K562 (cell line): ENCODE results near the gene SLC25A29. TPM values are rescaled to one million over a fixed set of nuclear protein-coding genes. Genes with fewer than 3 reads are reported as not detected.

Experiments used
- ATF7 ChIP-seq: fragments of 450-650 bp; IDR thresholded peaks from 2 replicates; pipeline ENCODE4 v1.7.1; 2014; ENCODE audit warnings: mild to moderate bottlenecking, moderate library complexity
- CBX3 ChIP-seq, 2 experiments: IDR thresholded peaks; 1 replicate in 1 of 2; 2 replicates in 1 of 2; pipeline ENCODE4 v1.6.1; 2012; ENCODE audit warnings: inconsistent platforms in 2 of 2, low read length in 2 of 2, borderline replicate concordance in 1 of 2, control low read depth in 1 of 2
- FOS ChIP-seq: IDR thresholded peaks from 3 replicates; pipeline ENCODE4 v1.6.1; 2011; ENCODE audit not compliant: insufficient read length; ENCODE audit errors: extremely low read depth
- FOSL1 ChIP-seq: fragments of 200-800 bp; sonication (Bioruptor generic); conservative IDR thresholded peaks from 2 replicates; pipeline ENCODE4 v1.6.1; 2016; ENCODE audit warnings: missing genetic modification characterization, missing compliant biosample characterization
- PCBP1 ChIP-seq: fragments of 200-400 bp; formaldehyde crosslinking; IDR thresholded peaks from 2 replicates; pipeline ENCODE4 v1.6.1; 2018; ENCODE audit warnings: mild to moderate bottlenecking, low read depth, low read length; ENCODE audit not compliant: poor library complexity, severe bottlenecking
- STAG1 ChIP-seq: sonication (generic); formaldehyde crosslinking; IDR thresholded peaks from 2 replicates; pipeline ENCODE4 v1.5.0; 2020; ENCODE audit warnings: missing genetic modification reagents, borderline replicate concordance
- XRCC4 ChIP-seq: IDR thresholded peaks from one replicate; pipeline ENCODE4 v1.6.1; 2011; ENCODE audit not compliant: insufficient read depth, insufficient read length; ENCODE audit errors: extremely low read depth
- ZNF146 ChIP-seq: IDR thresholded peaks from one replicate; pipeline ENCODE4 v1.6.1; 2018; ENCODE audit warnings: missing compliant biosample characterization; ENCODE audit not compliant: unreplicated experiment
- ZNF408 ChIP-seq: fragments of 250-450 bp; sonication (Bioruptor Pico); IDR thresholded peaks from 2 replicates; pipeline ENCODE4 v1.4.0; 2020; ENCODE audit warnings: low read depth, mild to moderate bottlenecking, moderate library complexity
- polyA plus RNA-seq, 8 experiments: library from polyadenylated mRNA; depleted of rRNA in 4 of 8; stranded (reverse) in 5 of 8; unstranded in 3 of 8; fragments of >200 nt; fragmentation: Nextera tagmentation in 2 of 8; fragmentation: Illumina TruSeq in 1 of 8; extraction: Ambion mirVana in 2 of 8; extraction: Trizol in 1 of 8; gene quantifications; 2 replicates each; pipeline versions ENCODE4 v1.2.1 to v1.2.3, GENCODE V29; 2011 to 2014; ENCODE audit warnings: inconsistent platforms in 1 of 8, missing spikeins in 1 of 8
- total RNA-seq, 7 experiments: library from RNA; depleted of rRNA in 6 of 7; stranded (reverse); fragments of >200 nt in 6 of 7; fragmentation: Illumina TruSeq in 2 of 7; extraction: Trizol in 2 of 7; gene quantifications; 2 replicates each; pipeline versions ENCODE4 v1.2.1 to v1.2.3, GENCODE V29; 2011 to 2021; ENCODE audit warnings: low replicate concordance in 1 of 7
- TF ChIP-seq, protein P1 (sequence below): sonication (generic); formaldehyde crosslinking; IDR thresholded peaks from 2 replicates; pipeline ENCODE4 v1.8.1; 2023; ENCODE audit warnings: mild to moderate bottlenecking, missing genetic modification reagents
- TF ChIP-seq, protein P2 (sequence below): fragments of 250-450 bp; sonication (Bioruptor Pico); IDR thresholded peaks from 2 replicates; pipeline ENCODE4 v1.8.0; 2022; ENCODE audit warnings: moderate library complexity, mild to moderate bottlenecking, inconsistent platforms
- TF ChIP-seq, protein P3 (sequence below): fragments of 250-450 bp; sonication (Bioruptor Pico); IDR thresholded peaks from 2 replicates; pipeline ENCODE4 v1.4.0; 2020
- TF ChIP-seq, protein P4 (sequence below), 2 experiments: fragments of 450-650 bp; formaldehyde crosslinking in 1 of 2; IDR thresholded peaks; 2 replicates each; pipeline versions ENCODE4 v1.4.0 to v1.6.1; 2014 to 2020; ENCODE audit warnings: mild to moderate bottlenecking in 2 of 2, borderline replicate concordance in 1 of 2, low read depth in 1 of 2

SLC25A29 gene
- total and polyA plus RNA-seq, 9 of the 15 experiments (the other 6 are each of a cell fraction or from before 2014, with no cell fraction given): 0.07 to 17.5 (median 4.8) TPM

DNA sequence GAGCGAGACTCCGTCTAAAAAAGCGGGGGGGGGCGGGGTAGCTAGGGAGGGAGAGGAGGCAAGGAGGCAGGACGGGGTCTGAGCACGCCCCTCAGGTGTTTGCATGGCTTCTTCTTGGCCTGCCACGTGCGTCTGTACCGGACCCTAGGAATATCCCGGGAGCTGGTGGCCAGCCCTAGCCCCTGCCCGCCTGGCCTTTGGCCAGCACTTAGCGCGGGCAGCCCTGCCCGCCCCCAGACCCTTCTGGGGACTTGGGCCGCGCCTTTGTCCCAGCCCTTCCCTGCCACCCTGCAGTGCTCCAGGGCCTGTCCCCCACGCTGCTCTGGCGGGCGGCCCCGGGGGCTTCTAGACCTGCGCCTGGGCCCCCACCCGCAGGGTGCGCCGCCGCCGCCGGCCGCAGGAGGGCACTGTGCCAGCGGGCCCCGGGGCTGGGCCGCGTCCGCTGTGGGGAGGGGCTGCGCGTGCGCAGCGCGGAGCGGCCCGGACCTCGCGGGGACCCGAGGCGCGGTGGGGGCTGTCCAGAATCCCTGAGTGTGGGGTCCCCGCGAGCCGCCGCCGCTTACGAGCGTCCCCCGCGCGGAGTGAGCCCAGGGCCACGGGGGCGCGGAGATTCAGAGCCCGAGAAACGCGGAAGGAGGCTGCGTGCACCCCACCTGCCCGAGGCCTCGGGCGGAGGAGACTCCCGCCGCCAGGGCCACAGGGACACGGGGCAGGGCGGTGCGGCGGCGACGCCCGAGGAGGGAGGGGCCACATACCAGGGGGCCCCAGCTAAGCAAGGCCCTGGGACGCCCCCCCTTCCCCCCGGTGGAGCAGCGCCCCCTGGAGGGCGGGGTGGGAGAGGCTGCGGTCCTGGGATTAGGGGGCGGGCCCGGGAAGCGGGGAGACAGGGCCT, 21.0 kb downstream of the SLC25A29 start (continued):
- TF ChIP-seq ZNF146 (no peak), STAG1 (no peak), PCBP1 (no peak), XRCC4 (no peak), ATF7 (peak; percentile 75), FOS (no peak), ZNF408 (CRISPR knock-in tag) (no peak), CBX3 (IDR thresholded peaks at IDR 0.05; ENCODE audit: borderline replicate concordance in 1 of 2, low read length in 2 of 2) (peak in 1 of 2 experiments; percentile 49; a peak in 1 of 3 replicates), FOSL1 (tag) (no peak)
- TF ChIP-seq, protein P1, sequence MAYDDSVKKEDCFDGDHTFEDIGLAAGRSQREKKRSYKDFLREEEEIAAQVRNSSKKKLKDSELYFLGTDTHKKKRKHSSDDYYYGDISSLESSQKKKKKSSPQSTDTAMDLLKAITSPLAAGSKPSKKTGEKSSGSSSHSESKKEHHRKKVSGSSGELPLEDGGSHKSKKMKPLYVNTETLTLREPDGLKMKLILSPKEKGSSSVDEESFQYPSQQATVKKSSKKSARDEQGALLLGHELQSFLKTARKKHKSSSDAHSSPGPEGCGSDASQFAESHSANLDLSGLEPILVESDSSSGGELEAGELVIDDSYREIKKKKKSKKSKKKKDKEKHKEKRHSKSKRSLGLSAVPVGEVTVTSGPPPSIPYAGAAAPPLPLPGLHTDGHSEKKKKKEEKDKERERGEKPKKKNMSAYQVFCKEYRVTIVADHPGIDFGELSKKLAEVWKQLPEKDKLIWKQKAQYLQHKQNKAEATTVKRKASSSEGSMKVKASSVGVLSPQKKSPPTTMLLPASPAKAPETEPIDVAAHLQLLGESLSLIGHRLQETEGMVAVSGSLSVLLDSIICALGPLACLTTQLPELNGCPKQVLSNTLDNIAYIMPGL: peak; percentile 46; the same call in 1 of the 2 replicates
- TF ChIP-seq, protein P2, sequence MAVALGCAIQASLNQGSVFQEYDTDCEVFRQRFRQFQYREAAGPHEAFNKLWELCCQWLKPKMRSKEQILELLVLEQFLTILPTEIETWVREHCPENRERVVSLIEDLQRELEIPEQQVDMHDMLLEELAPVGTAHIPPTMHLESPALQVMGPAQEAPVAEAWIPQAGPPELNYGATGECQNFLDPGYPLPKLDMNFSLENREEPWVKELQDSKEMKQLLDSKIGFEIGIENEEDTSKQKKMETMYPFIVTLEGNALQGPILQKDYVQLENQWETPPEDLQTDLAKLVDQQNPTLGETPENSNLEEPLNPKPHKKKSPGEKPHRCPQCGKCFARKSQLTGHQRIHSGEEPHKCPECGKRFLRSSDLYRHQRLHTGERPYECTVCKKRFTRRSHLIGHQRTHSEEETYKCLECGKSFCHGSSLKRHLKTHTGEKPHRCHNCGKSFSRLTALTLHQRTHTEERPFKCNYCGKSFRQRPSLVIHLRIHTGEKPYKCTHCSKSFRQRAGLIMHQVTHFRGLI (CRISPR knock-in tag): no peak
- TF ChIP-seq, protein P3, sequence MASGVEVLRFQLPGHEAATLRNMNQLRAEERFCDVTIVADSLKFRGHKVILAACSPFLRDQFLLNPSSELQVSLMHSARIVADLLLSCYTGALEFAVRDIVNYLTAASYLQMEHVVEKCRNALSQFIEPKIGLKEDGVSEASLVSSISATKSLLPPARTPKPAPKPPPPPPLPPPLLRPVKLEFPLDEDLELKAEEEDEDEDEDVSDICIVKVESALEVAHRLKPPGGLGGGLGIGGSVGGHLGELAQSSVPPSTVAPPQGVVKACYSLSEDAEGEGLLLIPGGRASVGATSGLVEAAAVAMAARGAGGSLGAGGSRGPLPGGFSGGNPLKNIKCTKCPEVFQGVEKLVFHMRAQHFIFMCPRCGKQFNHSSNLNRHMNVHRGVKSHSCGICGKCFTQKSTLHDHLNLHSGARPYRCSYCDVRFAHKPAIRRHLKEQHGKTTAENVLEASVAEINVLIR (CRISPR knock-in tag): no peak
- TF ChIP-seq, protein P4, sequence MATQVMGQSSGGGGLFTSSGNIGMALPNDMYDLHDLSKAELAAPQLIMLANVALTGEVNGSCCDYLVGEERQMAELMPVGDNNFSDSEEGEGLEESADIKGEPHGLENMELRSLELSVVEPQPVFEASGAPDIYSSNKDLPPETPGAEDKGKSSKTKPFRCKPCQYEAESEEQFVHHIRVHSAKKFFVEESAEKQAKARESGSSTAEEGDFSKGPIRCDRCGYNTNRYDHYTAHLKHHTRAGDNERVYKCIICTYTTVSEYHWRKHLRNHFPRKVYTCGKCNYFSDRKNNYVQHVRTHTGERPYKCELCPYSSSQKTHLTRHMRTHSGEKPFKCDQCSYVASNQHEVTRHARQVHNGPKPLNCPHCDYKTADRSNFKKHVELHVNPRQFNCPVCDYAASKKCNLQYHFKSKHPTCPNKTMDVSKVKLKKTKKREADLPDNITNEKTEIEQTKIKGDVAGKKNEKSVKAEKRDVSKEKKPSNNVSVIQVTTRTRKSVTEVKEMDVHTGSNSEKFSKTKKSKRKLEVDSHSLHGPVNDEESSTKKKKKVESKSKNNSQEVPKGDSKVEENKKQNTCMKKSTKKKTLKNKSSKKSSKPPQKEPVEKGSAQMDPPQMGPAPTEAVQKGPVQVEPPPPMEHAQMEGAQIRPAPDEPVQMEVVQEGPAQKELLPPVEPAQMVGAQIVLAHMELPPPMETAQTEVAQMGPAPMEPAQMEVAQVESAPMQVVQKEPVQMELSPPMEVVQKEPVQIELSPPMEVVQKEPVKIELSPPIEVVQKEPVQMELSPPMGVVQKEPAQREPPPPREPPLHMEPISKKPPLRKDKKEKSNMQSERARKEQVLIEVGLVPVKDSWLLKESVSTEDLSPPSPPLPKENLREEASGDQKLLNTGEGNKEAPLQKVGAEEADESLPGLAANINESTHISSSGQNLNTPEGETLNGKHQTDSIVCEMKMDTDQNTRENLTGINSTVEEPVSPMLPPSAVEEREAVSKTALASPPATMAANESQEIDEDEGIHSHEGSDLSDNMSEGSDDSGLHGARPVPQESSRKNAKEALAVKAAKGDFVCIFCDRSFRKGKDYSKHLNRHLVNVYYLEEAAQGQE (IDR thresholded peaks at IDR 0.05; ENCODE audit: borderline replicate concordance): 0 out of 2 replicates have a peak, but pooled peaks have one; percentile 7
- TF ChIP-seq, protein P4 (CRISPR knock-in tag; IDR thresholded peaks at IDR 0.05; ENCODE audit: low read depth): no peak; the same call in 1 of the 2 replicates
